PFSK-1 (cell line): ENCODE measurements around the gene ENO2.

Source experiments
- FOXP2 ChIP-seq: optimal IDR thresholded peaks from 2 replicates; pipeline ENCODE3; 2011; ENCODE audit warnings: borderline replicate concordance, control low read depth, inconsistent platforms; ENCODE audit not compliant: insufficient read depth; ENCODE audit errors: extremely low read length, extremely low read depth
- POLR2AphosphoS5 ChIP-seq: IDR thresholded peaks from 2 replicates; pipeline ENCODE4 v1.6.1; 2012; ENCODE audit warnings: low read depth, mild to moderate bottlenecking, control low read depth, low read length, moderate library complexity
- TAF1 ChIP-seq: IDR thresholded peaks from 2 replicates; pipeline ENCODE4 v1.6.1; 2012; ENCODE audit warnings: low read length, control low read depth, borderline replicate concordance; ENCODE audit not compliant: insufficient read depth
- TF ChIP-seq, protein P1 (sequence below), 2 experiments: IDR thresholded peaks; 2 replicates each; pipeline versions ENCODE4 v1.6.1 to v1.8.0; 2011 to 2012; ENCODE audit warnings: low read depth in 2 of 2, low read length in 2 of 2, control low read depth in 1 of 2, inconsistent platforms in 1 of 2, mild to moderate bottlenecking in 1 of 2, moderate library complexity in 1 of 2; ENCODE audit not compliant: insufficient read depth in 1 of 2

DNA sequence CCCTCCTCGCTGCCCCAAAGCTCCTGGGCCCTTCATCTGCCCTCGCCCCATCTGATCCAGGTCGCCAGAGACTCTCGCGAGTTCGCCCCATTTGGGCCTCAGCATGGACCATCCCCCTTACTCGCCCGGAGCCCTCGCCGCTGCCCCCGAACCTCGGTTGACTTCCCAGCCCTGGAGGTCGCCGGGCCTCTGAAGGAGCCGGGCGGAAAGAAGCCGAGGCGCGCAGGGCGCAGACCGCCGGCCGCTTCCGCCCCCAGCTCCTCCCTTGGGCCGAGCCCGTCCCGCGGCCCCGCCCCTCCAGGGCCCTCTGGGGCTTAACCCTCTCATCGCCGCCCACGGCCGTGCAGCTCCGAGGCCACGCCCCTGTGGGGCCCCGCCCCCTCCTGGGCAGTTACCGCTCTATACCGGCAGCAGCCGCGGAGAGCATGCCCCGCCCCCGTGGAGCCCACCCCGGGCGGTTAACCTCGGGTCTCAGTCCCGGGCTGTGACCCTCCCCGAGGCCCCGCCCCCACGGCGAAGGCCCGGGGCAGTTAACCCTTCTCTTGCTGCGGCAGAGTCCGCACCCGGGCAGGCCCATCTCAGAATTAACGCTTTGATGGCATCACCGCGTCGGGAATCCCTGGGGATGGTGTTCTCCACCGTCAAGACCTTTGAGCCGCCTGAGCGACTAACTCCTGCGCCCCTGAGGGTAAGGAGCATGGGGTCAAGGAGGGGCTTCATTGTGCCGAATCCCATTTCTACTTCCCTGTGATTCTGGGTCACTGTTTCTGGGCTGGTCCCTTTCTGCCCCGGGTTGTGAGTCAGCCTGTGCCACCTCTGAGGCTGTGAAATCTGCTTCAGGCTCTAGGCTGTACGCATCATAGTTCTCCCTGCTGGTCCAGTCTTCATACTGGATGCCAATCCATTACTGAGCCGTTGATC is 41.0 kb upstream of the ENO2 start, which contains the start of gene SPSB2:
- TF ChIP-seq POLR2AphosphoS5 (peak; percentile 84; the same call in 1 of the 2 replicates), TAF1 (peak; percentile 71; the same call in 1 of the 2 replicates), FOXP2 (no peak)
- TF ChIP-seq, protein P1, sequence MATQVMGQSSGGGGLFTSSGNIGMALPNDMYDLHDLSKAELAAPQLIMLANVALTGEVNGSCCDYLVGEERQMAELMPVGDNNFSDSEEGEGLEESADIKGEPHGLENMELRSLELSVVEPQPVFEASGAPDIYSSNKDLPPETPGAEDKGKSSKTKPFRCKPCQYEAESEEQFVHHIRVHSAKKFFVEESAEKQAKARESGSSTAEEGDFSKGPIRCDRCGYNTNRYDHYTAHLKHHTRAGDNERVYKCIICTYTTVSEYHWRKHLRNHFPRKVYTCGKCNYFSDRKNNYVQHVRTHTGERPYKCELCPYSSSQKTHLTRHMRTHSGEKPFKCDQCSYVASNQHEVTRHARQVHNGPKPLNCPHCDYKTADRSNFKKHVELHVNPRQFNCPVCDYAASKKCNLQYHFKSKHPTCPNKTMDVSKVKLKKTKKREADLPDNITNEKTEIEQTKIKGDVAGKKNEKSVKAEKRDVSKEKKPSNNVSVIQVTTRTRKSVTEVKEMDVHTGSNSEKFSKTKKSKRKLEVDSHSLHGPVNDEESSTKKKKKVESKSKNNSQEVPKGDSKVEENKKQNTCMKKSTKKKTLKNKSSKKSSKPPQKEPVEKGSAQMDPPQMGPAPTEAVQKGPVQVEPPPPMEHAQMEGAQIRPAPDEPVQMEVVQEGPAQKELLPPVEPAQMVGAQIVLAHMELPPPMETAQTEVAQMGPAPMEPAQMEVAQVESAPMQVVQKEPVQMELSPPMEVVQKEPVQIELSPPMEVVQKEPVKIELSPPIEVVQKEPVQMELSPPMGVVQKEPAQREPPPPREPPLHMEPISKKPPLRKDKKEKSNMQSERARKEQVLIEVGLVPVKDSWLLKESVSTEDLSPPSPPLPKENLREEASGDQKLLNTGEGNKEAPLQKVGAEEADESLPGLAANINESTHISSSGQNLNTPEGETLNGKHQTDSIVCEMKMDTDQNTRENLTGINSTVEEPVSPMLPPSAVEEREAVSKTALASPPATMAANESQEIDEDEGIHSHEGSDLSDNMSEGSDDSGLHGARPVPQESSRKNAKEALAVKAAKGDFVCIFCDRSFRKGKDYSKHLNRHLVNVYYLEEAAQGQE (IDR thresholded peaks at IDR 0.05; ENCODE audit: insufficient read depth in 1 of 2, low read depth in 2 of 2, low read length in 2 of 2): 0 out of 4 replicates have a peak, but pooled peaks of 1 of the 2 experiments have one; percentile 29
